ENCODE results near the gene SPTB. TPM values are rescaled to one million over a fixed set of nuclear protein-coding genes. Genes with fewer than 3 reads are reported as not detected.

Gene SPTB
- total and polyA plus RNA-seq, 9 of the 15 experiments (the other 6 are each of a cell fraction or from before 2014, with no cell fraction given): 0.21 to 45.9 (median 11.7) TPM

GRCh38 chr14:64777461-64777860 is 102.2 kb downstream of the SPTB start (continued):
- TF ChIP-seq TRIM25 (IDR thresholded peaks at IDR 0.05; ENCODE audit: borderline replicate concordance) (no peak), ZBTB7A (IDR thresholded peaks at IDR 0.05; ENCODE audit: borderline replicate concordance, control insufficient read depth, low read depth, low read length) (no peak), PTRF (tag; IDR thresholded peaks at IDR 0.05) (no peak), ZNF133 (CRISPR knock-in tag; IDR thresholded peaks at IDR 0.05) (no peak), TCF7L2 (IDR thresholded peaks at IDR 0.05; ENCODE audit: low read depth, low read length) (no peak), NFRKB (IDR thresholded peaks at IDR 0.05; ENCODE audit: low read depth) (no peak), BRD9 (IDR thresholded peaks at IDR 0.05; ENCODE audit: low read depth, partially characterized antibody) (no peak), ZNF449 (CRISPR knock-in tag; IDR thresholded peaks at IDR 0.05) (no peak), HDAC1 (IDR thresholded peaks at IDR 0.05) (no peak)

Measured in K562 (cell line).